Neuron (in vitro differentiated cells): ENCODE results near the gene IL13RA2.

Experiments
- H2AFZ ChIP-seq: one replicate; pipeline ENCODE4 v1.6.1; 2013; ENCODE audit warnings: low read depth, mild to moderate bottlenecking, inconsistent platforms, low read length, moderate library complexity
- H3K27me3 ChIP-seq: one replicate; pipeline ENCODE4 v1.6.1; 2013; ENCODE audit warnings: low read length; ENCODE audit not compliant: insufficient read depth
- H3K36me3 ChIP-seq: one replicate; pipeline ENCODE4 v1.6.1; 2013; ENCODE audit warnings: low read length; ENCODE audit not compliant: insufficient read depth
- H3K4me1 ChIP-seq: one replicate; pipeline ENCODE4 v1.6.1; 2013; ENCODE audit warnings: low read length; ENCODE audit not compliant: insufficient read depth
- H3K4me3 ChIP-seq: 2 replicates; pipeline ENCODE4 v1.5.1; 2013; ENCODE audit warnings: mild to moderate bottlenecking, low read length, moderate library complexity
- H3K9me3 ChIP-seq: one replicate; pipeline ENCODE4 v1.6.1; 2013; ENCODE audit warnings: low read length

IL13RA2 gene

DNA sequence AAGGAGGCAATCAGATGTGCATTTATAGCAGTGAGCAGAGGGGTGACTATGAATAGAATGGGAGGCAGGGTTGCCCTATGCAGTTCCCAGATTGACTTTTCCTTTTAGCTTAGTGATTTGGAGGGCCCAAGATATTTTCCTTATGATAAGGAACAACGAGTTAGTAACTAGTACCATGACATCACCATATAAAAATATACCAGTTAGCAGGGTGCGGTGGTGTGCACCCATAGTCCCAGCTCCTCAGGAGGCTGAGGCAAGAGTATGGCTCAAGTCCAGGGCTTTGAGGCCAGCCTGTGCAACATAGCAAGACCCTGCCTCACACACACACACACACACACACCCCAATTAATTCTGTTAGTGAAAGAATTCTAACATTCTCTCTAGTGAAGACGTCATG, 53.0 kb downstream of the IL13RA2 start:
- no peak overlapping the region for H3K4me3 ChIP-seq
- H3K36me3 ChIP-seq, result no peaks in the 10 kb centered on the region
- no peaks in the 10 kb centered on the region for H3K27me3 ChIP-seq
- H3K4me1 ChIP-seq, result no peaks in the 10 kb centered on the region
- no peaks in the 10 kb centered on the region for H3K9me3 ChIP-seq
- H2AFZ ChIP-seq, result no peak overlapping the region

DNA sequence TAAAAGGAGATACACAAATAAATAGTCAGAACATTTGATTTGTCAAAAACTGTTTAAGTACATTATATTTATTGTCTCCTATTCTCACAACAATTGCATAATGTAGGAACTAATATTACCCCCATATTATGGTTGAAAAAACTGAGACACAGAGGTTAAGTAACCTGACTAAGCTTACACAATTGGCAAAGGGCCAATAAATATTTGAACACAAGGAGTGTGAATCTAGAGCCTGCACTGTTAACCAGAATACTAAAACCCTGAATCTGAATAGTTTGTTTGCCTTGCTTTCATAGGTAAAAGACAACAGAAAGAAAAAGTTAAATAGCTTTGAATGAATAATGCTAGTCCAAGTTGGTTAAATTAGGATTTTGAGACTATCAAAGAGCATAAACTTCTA, 55.2 kb downstream of the IL13RA2 start:
- Histone ChIP-seq H3K27me3 (no peaks in the 10 kb centered on the region), H3K4me3 (no peak overlapping the region), H3K4me1 (no peaks in the 10 kb centered on the region), H3K9me3 (no peaks in the 10 kb centered on the region), H3K36me3 (no peaks in the 10 kb centered on the region), H2AFZ (no peak overlapping the region)

DNA sequence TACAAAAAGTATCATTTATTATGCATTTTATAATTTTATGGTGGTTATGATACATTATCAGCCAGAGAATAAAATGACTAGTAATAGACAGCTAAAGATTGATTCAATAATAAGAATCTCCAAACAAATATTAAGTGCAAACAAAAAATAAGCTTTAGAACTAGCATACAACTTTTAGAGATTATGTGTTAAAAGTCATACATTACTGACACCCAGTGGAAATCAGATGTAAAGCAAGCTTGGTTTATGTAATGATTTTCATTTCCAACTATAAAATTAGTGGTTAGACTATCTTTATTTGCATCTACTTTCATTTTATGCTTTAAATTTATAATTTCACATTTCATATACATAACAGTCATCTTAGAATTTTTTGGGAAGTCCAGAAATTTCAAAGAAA, 57.7 kb downstream of the IL13RA2 start:
- no peaks in the 10 kb centered on the region for H3K27me3 ChIP-seq
- H3K4me1 ChIP-seq, result no peaks in the 10 kb centered on the region
- no peak overlapping the region for H2AFZ ChIP-seq
- H3K4me3 ChIP-seq, result no peak overlapping the region
- H3K36me3 ChIP-seq, result no peaks in the 10 kb centered on the region
- no peaks in the 10 kb centered on the region for H3K9me3 ChIP-seq
